ENCODE measurements around the gene SLC1A2.
A peak's percentile ranks its signal among the peaks of the same experiment; 100 is the strongest.

SLC1A2 gene

GRCh38 chr11:35427071-35427470 lies 7.7 kb upstream of the SLC1A2 start:
- Histone ChIP-seq H3K9me3 (ENCODE audit: low read length) (no peaks in the 10 kb centered on the region), H3K9ac (ENCODE audit: low read length) (no peak overlapping the region), H3K27ac (ENCODE audit: low read depth, low read length) (no peak overlapping the region), H3K36me3 (ENCODE audit: insufficient read depth, low read length) (peaks cover 3% of the 10 kb centered on the region), H3K4me1 (ENCODE audit: insufficient read depth, low read length) (peaks cover 5% of the 10 kb centered on the region), H3K27me3 (ENCODE audit: control insufficient read depth in 1 of 2, insufficient read depth in 2 of 2, low read length in 2 of 2) (no peaks in the 10 kb centered on the region), H3K4me3 (ENCODE audit: low read depth in 1 of 2, low read length in 2 of 2) (no peak overlapping the region)

GRCh38 chr11:35426351-35426750 lies 7.0 kb upstream of the SLC1A2 start:
- no peaks in the 10 kb centered on the region for H3K36me3 ChIP-seq (ENCODE audit: insufficient read depth, low read length)
- no peaks in the 10 kb centered on the region for H3K9me3 ChIP-seq (ENCODE audit: low read length)
- H3K27ac ChIP-seq (ENCODE audit: low read depth, low read length), result no peak overlapping the region
- peaks cover 5% of the 10 kb centered on the region for H3K4me1 ChIP-seq (ENCODE audit: insufficient read depth, low read length)
- H3K4me3 ChIP-seq (ENCODE audit: low read depth in 1 of 2, low read length in 2 of 2), result no peak overlapping the region
- no peaks in the 10 kb centered on the region for H3K27me3 ChIP-seq (ENCODE audit: control insufficient read depth in 1 of 2, insufficient read depth in 2 of 2, low read length in 2 of 2)
- H3K9ac ChIP-seq (ENCODE audit: low read length), result no peak overlapping the region

GRCh38 chr11:35425603-35426212 lies 6.3 kb upstream of the SLC1A2 start:
- peaks cover 1 to 5% of the 10 kb centered on the region in 2 donors for H3K27me3 ChIP-seq (ENCODE audit: control insufficient read depth in 1 of 2, insufficient read depth in 2 of 2, low read length in 2 of 2)
- no peaks in the 10 kb centered on the region for H3K36me3 ChIP-seq (ENCODE audit: insufficient read depth, low read length)
- H3K9ac ChIP-seq (ENCODE audit: low read length), result no peak overlapping the region
- H3K4me3 ChIP-seq (ENCODE audit: low read depth in 1 of 2, low read length in 2 of 2), result no peak overlapping the region
- H3K9me3 ChIP-seq (ENCODE audit: low read length), result no peaks in the 10 kb centered on the region
- H3K4me1 ChIP-seq (ENCODE audit: insufficient read depth, low read length), result peaks cover 5% of the 10 kb centered on the region
- H3K27ac ChIP-seq (ENCODE audit: low read depth, low read length), result no peak overlapping the region

- Histone ChIP-seq H3K9ac (ENCODE audit: low read length) (no peak overlapping the region), H3K9me3 (ENCODE audit: low read length) (no peaks in the 10 kb centered on the region), H3K36me3 (ENCODE audit: insufficient read depth, low read length) (no peaks in the 10 kb centered on the region), H3K4me1 (ENCODE audit: insufficient read depth, low read length) (peaks cover 5% of the 10 kb centered on the region), H3K27me3 (ENCODE audit: control insufficient read depth in 1 of 2, insufficient read depth in 2 of 2, low read length in 2 of 2) (peaks cover 9 to 19% of the 10 kb centered on the region in 2 donors), H3K27ac (ENCODE audit: low read depth, low read length) (no peak overlapping the region), H3K4me3 (ENCODE audit: low read depth in 1 of 2, low read length in 2 of 2) (no peak overlapping the region)
These were observed 5.0 kb upstream of the SLC1A2 start for GRCh38 chr11:35424157-35424940.

- Histone ChIP-seq H3K36me3 (ENCODE audit: insufficient read depth, low read length) (no peaks in the 10 kb centered on the region), H3K9me3 (ENCODE audit: low read length) (no peaks in the 10 kb centered on the region), H3K4me1 (ENCODE audit: insufficient read depth, low read length) (no peaks in the 10 kb centered on the region), H3K4me3 (ENCODE audit: low read depth in 1 of 2, low read length in 2 of 2) (no peak overlapping the region), H3K27me3 (ENCODE audit: control insufficient read depth in 1 of 2, insufficient read depth in 2 of 2, low read length in 2 of 2) (peaks cover 29 to 37% of the 10 kb centered on the region in 2 donors), H3K9ac (ENCODE audit: low read length) (no peak overlapping the region), H3K27ac (ENCODE audit: low read depth, low read length) (no peak overlapping the region)
These were observed 1.0 kb upstream of the SLC1A2 start for GRCh38 chr11:35420371-35420770.

GRCh38 chr11:35419830-35420333 lies 524 bp upstream of the SLC1A2 start:
- Histone ChIP-seq H3K9ac (ENCODE audit: low read length) (no peak overlapping the region), H3K27me3 (ENCODE audit: control insufficient read depth in 1 of 2, insufficient read depth in 2 of 2, low read length in 2 of 2) (peaks cover 30 to 37% of the 10 kb centered on the region in 2 donors), H3K4me1 (ENCODE audit: insufficient read depth, low read length) (no peaks in the 10 kb centered on the region), H3K4me3 (ENCODE audit: low read depth in 1 of 2, low read length in 2 of 2) (peak overlapping the region; percentile 33 to 45), H3K9me3 (ENCODE audit: low read length) (no peaks in the 10 kb centered on the region), H3K36me3 (ENCODE audit: insufficient read depth, low read length) (no peaks in the 10 kb centered on the region), H3K27ac (ENCODE audit: low read depth, low read length) (no peak overlapping the region)

GRCh38 chr11:35418282-35419183 lies 825 bp downstream of the SLC1A2 start:
- Histone ChIP-seq H3K9ac (ENCODE audit: low read length) (no peak overlapping the region), H3K4me1 (ENCODE audit: insufficient read depth, low read length) (no peaks in the 10 kb centered on the region), H3K9me3 (ENCODE audit: low read length) (no peaks in the 10 kb centered on the region), H3K27ac (ENCODE audit: low read depth, low read length) (no peak overlapping the region), H3K4me3 (ENCODE audit: low read depth in 1 of 2, low read length in 2 of 2) (peak overlapping the region; percentile 14 to 45), H3K36me3 (ENCODE audit: insufficient read depth, low read length) (no peaks in the 10 kb centered on the region), H3K27me3 (ENCODE audit: control insufficient read depth in 1 of 2, insufficient read depth in 2 of 2, low read length in 2 of 2) (peaks cover 30 to 37% of the 10 kb centered on the region in 2 donors)

GRCh38 chr11:35415487-35415886 lies 3.9 kb downstream of the SLC1A2 start:
- Histone ChIP-seq H3K27ac (ENCODE audit: low read depth, low read length) (no peak overlapping the region), H3K9me3 (ENCODE audit: low read length) (no peaks in the 10 kb centered on the region)

GRCh38 chr11:35414776-35415175 lies 4.6 kb downstream of the SLC1A2 start:
- no peak overlapping the region for H3K4me3 ChIP-seq (ENCODE audit: low read depth in 1 of 2, low read length in 2 of 2)
- no peak overlapping the region for H3K9ac ChIP-seq (ENCODE audit: low read length)

More at GRCh38 chr11:35415487-35415886, 3.9 kb downstream of the SLC1A2 start:
- no peak overlapping the region for H3K4me3 ChIP-seq (ENCODE audit: low read depth in 1 of 2, low read length in 2 of 2)
- peaks cover 26 to 30% of the 10 kb centered on the region in 2 donors for H3K27me3 ChIP-seq (ENCODE audit: control insufficient read depth in 1 of 2, insufficient read depth in 2 of 2, low read length in 2 of 2)
- no peaks in the 10 kb centered on the region for H3K36me3 ChIP-seq (ENCODE audit: insufficient read depth, low read length)
- H3K4me1 ChIP-seq (ENCODE audit: insufficient read depth, low read length), result no peaks in the 10 kb centered on the region
- H3K9ac ChIP-seq (ENCODE audit: low read length), result no peak overlapping the region

GRCh38 chr11:35414311-35414710 lies 5.0 kb downstream of the SLC1A2 start:
- H3K9me3 ChIP-seq (ENCODE audit: low read length), result no peaks in the 10 kb centered on the region
- H3K27me3 ChIP-seq (ENCODE audit: control insufficient read depth in 1 of 2, insufficient read depth in 2 of 2, low read length in 2 of 2), result peaks cover 18 to 21% of the 10 kb centered on the region in 2 donors
- H3K4me3 ChIP-seq (ENCODE audit: low read depth in 1 of 2, low read length in 2 of 2), result no peak overlapping the region
- H3K27ac ChIP-seq (ENCODE audit: low read depth, low read length), result no peak overlapping the region
- H3K9ac ChIP-seq (ENCODE audit: low read length), result no peak overlapping the region
- H3K36me3 ChIP-seq (ENCODE audit: insufficient read depth, low read length), result no peaks in the 10 kb centered on the region
- no peaks in the 10 kb centered on the region for H3K4me1 ChIP-seq (ENCODE audit: insufficient read depth, low read length)

More at GRCh38 chr11:35414776-35415175, 4.6 kb downstream of the SLC1A2 start:
- H3K27me3 ChIP-seq (ENCODE audit: control insufficient read depth in 1 of 2, insufficient read depth in 2 of 2, low read length in 2 of 2), result peaks cover 21 to 23% of the 10 kb centered on the region in 2 donors
- no peaks in the 10 kb centered on the region for H3K4me1 ChIP-seq (ENCODE audit: insufficient read depth, low read length)
- H3K36me3 ChIP-seq (ENCODE audit: insufficient read depth, low read length), result no peaks in the 10 kb centered on the region
- H3K27ac ChIP-seq (ENCODE audit: low read depth, low read length), result no peak overlapping the region
- H3K9me3 ChIP-seq (ENCODE audit: low read length), result no peaks in the 10 kb centered on the region

- H3K9ac ChIP-seq (ENCODE audit: low read length), result no peak overlapping the region
- H3K27ac ChIP-seq (ENCODE audit: low read depth, low read length), result no peak overlapping the region
These were observed 5.8 kb downstream of the SLC1A2 start for GRCh38 chr11:35413598-35413997.

More at GRCh38 chr11:35413598-35413997, 5.8 kb downstream of the SLC1A2 start:
- no peak overlapping the region for H3K4me3 ChIP-seq (ENCODE audit: low read depth in 1 of 2, low read length in 2 of 2)
- H3K9me3 ChIP-seq (ENCODE audit: low read length), result no peaks in the 10 kb centered on the region
- H3K36me3 ChIP-seq (ENCODE audit: insufficient read depth, low read length), result no peaks in the 10 kb centered on the region
- no peaks in the 10 kb centered on the region for H3K4me1 ChIP-seq (ENCODE audit: insufficient read depth, low read length)
- peaks cover 11 to 21% of the 10 kb centered on the region in 2 donors for H3K27me3 ChIP-seq (ENCODE audit: control insufficient read depth in 1 of 2, insufficient read depth in 2 of 2, low read length in 2 of 2)

All from muscle layer of colon (tissue), 2 donors.